SIG-M5 treated with dmso at 0.1 percent for 504 hours (cell line): ENCODE data around the gene PTPRN2.

Source experiments
- DNase-seq: peaks from one replicate; lab custom pipeline; 2025; ENCODE audit not compliant: unreplicated experiment; lab: John Stamatoyannopoulos, UW

Gene PTPRN2

DNA sequence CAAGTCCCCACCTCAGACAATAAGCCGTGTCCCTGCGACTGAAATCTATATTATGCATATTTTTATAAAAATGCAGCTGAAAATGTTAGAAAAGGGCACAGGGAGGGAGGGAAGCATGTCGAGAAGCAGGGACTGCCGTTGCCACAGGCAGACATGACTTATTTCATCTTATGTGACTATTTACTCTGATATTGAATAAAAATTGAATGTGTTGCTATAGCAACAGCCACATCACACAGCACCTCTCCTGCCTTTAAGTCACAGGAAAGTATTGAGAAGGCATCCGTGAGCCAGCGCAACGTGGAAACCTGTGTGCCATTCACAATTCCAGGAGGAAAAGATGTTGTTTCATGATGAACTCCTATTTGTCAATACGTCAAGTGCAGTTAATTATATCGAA is 701.4 kb downstream of the PTPRN2 start:
- no peak for DNase-seq

- no peak for DNase-seq
Observed at GRCh38 chr7:157885140-157885539, 702.5 kb downstream of the PTPRN2 start.

DNA sequence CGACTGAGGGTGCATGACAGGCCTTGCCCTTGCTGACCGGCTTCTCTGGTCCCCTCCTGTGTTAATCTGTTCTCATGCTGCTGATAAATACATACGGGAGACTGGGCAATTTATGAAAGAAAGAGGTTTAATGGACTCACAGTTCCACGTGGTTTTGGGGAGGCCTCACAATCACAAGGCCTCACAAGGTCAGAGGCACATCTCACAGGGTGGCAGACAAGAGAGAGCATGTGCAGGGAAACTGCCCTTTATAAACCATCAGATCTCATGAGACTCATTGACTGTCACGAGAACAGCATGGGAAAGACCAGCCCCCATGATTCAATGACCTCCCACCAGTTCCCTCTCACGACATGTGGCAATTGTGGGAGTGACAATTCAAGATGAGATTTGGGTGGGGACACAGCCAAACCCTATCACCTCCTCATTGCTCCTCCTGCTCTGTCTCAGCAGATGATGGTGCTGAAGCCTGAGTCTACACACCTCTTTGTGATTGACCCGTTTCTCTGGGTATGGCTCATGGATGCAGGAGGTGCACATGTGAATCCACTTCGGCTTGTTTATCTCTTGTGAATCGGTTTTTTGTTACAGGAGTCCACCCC is 703.1 kb downstream of the PTPRN2 start:
- no peak for DNase-seq

DNA sequence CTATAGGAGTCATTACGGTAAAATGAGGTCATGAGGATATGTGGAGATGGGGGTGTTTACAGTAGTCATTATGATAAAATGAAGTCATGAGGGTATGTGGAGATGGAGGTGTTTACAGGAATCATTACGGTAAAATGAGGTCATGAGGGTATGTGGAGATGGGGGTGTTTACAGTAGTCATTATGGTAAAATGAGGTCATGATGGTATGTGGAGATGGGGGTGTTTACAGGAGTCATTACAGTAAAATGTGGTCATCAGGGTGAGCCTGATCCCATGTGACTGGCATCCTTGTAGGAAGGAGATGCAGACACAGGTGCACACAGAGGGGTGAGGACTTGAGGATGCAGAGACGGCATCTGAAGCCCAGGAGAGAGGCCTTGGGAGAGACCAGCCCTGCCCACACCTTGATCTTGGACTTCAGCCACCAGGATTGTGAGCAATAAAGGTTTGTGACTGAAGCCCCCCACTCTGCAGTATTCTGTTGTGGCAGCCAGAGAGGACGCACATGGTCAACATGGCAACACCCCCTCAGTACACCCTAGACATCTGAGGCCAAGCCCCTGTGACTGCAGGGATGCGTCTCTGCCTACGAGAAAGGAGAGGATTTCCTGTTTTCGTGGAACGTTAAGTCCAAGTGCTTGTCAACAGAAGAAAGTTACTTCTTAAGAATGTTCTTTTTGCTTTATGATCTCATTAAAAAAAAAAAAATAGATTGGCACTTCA is 706.4 kb downstream of the PTPRN2 start:
- DNase-seq = no peak

DNA sequence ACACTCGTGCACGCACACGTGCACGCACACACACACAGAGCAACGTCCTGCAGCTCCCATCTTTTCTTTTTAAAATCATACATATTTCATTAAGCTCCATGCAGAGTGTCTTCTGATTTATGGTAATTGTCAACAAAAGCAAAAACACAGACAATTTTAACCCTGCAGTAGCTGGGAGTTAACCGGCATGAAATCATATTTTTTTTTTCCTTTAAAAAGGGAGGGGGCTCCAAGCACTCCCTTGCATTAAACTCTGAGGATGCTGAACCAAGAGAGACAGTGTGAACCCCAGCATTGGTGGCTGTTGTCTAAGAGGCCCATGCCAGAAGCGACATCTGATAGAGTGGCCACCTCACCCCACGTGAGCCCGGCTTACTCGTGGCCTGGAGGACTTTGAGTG is 708.2 kb downstream of the PTPRN2 start:
- no peak for DNase-seq

GRCh38 chr7:157877298-157878090 is 710.1 kb downstream of the PTPRN2 start:
- DNase-seq = no peak

- no peak for DNase-seq
Observed at GRCh38 chr7:157876469-157877285, 710.9 kb downstream of the PTPRN2 start.

DNA sequence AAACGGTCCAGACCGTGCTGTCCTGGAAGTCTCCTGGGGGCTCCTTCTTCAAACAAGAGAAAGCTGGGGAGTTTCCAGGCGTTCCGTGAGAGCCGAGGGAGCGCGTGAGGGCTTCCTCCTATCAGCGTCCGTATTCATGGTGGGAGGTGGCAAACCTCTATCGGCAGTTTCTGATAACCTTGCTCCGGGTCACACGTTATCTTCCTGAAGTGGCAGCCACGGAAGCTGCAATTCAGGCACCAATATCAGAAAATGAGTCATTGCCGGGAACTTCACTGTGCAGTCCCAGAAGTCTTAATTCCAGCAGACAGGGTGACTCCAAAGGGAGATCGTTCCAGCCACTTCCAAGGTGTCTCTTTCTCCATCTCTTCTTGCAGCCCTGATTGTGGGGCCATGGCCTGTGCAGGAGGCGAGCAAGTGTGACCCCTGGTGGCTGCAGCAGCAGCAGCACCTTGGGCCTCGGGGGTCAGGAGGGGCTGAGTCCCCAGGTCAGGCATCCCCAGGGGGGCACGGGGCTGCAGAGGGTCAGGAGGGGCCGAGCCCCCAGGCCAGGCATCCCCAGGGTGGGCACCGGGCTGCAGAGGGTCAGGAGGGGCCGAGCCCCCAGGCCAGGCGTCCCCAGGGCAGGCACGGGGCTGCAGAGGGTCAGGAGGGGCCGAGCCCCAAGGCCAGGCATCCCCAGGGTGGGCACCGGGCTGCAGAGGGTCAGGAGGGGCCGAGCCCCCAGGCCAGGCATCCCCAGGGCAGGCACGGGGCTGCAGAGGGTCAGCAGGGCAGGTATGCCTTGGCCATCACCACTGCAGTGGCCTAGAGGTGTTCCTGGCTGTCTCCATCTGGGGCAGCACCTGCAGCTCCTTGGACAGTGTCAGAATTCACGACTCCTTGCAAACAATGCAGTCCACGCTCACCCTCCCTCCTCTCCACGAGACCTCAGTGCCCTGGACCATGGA is 712.1 kb downstream of the PTPRN2 start:
- DNase-seq = peak; percentile 1

GRCh38 chr7:157874870-157875229 is 712.8 kb downstream of the PTPRN2 start:
- no peak for DNase-seq

DNA sequence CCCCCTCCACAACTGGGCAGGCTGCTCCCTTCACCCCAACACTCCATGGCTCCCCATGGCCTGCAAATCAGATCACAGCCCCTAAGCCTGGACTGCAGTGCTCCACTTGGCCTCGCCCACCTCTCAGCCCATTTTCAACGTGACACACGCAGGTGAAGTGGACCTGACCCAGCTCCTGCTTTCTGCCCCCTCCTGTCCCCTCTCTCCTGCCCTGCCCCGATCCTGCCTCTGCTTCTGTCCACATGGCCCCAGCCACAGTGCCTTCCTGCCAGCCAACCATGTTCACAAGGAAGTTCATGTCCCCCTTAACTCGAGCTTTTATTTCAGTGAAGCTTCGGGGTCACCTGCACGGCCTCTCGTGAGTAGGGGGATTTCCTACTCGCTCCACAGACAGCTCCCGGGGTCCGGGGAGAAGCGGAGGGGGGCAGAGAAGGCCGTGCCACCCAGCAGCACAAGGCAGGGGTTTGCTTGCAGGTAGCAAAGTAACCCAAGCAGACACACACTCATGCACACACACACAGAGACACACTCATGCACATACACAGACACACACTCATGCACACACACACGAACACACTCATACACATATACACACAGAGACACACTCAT is 713.3 kb downstream of the PTPRN2 start:
- DNase-seq = no peak

DNA sequence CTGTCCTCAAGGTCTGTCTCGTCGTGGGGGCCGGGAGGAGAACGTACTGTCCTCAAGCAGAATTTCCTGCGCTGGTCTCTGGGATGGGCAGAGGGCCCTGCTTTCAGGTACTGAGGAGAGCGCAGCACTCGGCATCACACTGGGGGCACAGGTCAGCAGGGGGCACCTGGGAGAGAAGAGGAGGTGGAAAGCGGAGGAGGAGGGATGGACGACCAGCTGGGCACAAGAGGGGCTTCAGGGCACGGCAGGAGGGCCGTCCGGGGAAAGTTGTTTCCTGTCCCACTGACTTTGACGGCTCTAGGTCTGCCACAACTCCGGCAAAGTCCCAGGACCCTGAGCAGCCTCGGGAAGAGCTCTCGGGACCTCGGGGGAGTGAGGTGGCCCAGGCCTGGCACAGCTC is 714.0 kb downstream of the PTPRN2 start:
- DNase-seq = no peak

GRCh38 chr7:157873181-157873580 is 714.4 kb downstream of the PTPRN2 start:
- DNase-seq = no peak

- DNase-seq = no peak
Observed at GRCh38 chr7:157872447-157872846, 715.2 kb downstream of the PTPRN2 start.

- DNase-seq = no peak
Observed at GRCh38 chr7:157871681-157872080, 715.9 kb downstream of the PTPRN2 start.

- DNase-seq = no peak
Observed at GRCh38 chr7:157870644-157871290, 716.9 kb downstream of the PTPRN2 start.

GRCh38 chr7:157869793-157870192 is 717.8 kb downstream of the PTPRN2 start:
- no peak for DNase-seq

DNA sequence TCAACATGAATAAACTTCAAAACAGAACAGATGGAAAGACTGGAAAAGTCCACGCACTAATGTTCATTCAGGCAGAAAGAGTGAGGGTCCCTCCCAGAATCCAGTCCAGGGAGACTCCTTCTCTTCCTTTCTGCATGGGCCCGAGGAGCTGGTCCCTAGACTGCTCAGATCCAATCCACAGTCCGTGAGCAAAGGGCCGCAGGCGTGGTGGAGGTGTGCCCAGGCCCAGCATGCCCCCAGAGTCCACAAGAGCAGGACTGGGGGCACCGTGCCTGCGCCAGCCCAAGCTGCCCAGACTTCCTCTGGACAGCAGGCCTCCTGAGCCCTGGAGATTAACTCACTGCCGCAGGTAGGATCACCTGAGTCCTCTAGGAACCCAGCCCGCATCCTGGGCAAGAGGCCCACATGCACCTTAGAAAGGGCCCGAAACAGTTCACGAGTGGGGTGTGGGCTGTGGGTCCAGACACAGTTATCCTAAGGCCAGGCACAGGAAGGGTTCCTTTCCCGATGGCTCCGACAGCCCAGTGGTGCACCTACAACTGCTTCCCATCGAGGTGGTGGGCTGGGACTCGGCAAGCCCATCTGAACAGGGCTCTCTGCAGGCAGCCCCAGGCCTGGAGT is 719.8 kb downstream of the PTPRN2 start:
- DNase-seq = no peak

DNA sequence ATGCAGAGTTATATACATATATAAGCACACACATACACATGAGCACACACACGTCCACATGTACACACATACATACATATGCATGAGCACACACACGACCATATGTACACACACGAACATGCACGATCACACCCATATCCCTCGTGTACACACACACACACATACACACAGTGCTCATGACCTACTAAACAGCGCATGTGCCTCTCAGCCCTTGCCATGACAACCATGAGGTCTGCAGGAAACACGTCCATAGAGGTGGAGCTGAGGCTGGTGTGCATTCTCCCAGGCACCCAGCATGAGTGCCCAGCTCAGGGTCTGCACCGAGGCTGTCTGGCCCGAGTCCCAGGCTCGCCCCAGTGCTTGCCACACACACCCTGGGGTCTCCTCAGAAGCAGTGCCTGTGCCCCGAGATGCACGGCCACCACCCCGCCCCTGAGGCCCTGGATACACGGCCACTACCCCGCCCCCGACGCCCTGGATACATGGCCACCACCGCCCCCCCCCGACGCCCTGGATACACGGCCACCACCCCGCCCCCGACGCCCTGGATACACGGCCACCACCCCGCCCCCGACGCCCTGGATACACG is 721.2 kb downstream of the PTPRN2 start:
- DNase-seq = no peak
